Smooth muscle cell (in vitro differentiated cells): Measurements from ENCODE around the gene UVSSA. TPM values are rescaled to one million over a fixed set of nuclear protein-coding genes. Genes with fewer than 3 reads are reported as not detected.

Experiments
- DNase-seq: peaks from one replicate; lab custom pipeline; 2025; ENCODE audit not compliant: unreplicated experiment; lab: John Stamatoyannopoulos, UW
- H2AFZ ChIP-seq: fragments of 200-600 bp; sonication (generic); 2 replicates; pipeline ENCODE4 v1.6.0; 2016; ENCODE audit warnings: antibody characterized with exemption, low read depth, mild to moderate bottlenecking
- H3F3A ChIP-seq: fragments of 200-600 bp; sonication (generic); 2 replicates; pipeline ENCODE4 v1.6.0; 2017; ENCODE audit warnings: antibody characterized with exemption, low read depth
- H3K27ac ChIP-seq: fragments of 200-600 bp; sonication (generic); 2 replicates; pipeline ENCODE4 v1.5.1; 2016; ENCODE audit warnings: low read depth, mild to moderate bottlenecking
- H3K27me3 ChIP-seq: fragments of 200-600 bp; sonication (generic); 2 replicates; pipeline ENCODE4 v1.6.1; 2016; ENCODE audit warnings: low read depth, mild to moderate bottlenecking
- H3K36me3 ChIP-seq: fragments of 200-600 bp; sonication (generic); 2 replicates; pipeline ENCODE4 v1.5.1; 2016; ENCODE audit warnings: low read depth
- H3K4me1 ChIP-seq: fragments of 200-600 bp; sonication (generic); 2 replicates; pipeline ENCODE4 v1.5.1; 2016; ENCODE audit warnings: low read depth
- H3K4me2 ChIP-seq: fragments of 200-600 bp; sonication (generic); 2 replicates; pipeline ENCODE4 v1.6.0; 2016; ENCODE audit warnings: mild to moderate bottlenecking
- H3K4me3 ChIP-seq: fragments of 200-600 bp; sonication (generic); 2 replicates; pipeline ENCODE4 v1.5.1; 2016; ENCODE audit warnings: mild to moderate bottlenecking
- H3K79me2 ChIP-seq: fragments of 200-600 bp; sonication (generic); 2 replicates; pipeline ENCODE4 v1.6.0; 2016; ENCODE audit warnings: low read depth, mild to moderate bottlenecking
- H3K9ac ChIP-seq: fragments of 200-600 bp; sonication (generic); 2 replicates; pipeline ENCODE4 v1.6.0; 2016; ENCODE audit warnings: low read depth
- H3K9me3 ChIP-seq: fragments of 200-600 bp; sonication (generic); replicated peaks from 2 replicates; pipeline ENCODE4 v1.5.1; 2016; ENCODE audit warnings: low read depth
- H4K20me1 ChIP-seq: fragments of 200-600 bp; sonication (generic); 2 replicates; pipeline ENCODE4 v1.6.0; 2016; ENCODE audit warnings: low read depth
- CTCF ChIP-seq: fragments of 200-600 bp; sonication (generic); IDR thresholded peaks from 2 replicates; pipeline ENCODE4 v1.5.1; 2017; ENCODE audit warnings: borderline replicate concordance, mild to moderate bottlenecking, antibody characterized with exemption; ENCODE audit not compliant: insufficient read depth, poor library complexity, severe bottlenecking
- WGBS: methylation state at CpG from one replicate; pipeline ENCODE4 v1.1.7; 2016; ENCODE audit warnings: low lambda C conversion rate; 5-methylcytosine and 5-hydroxymethylcytosine counted together
- polyA plus RNA-seq: library from polyadenylated mRNA; unstranded; fragments of >200 nt; fragmentation: Nextera tagmentation; extraction: Ambion mirVana; gene quantifications from 2 replicates; pipeline ENCODE4 v1.2.1, GENCODE V29; 2016
- total RNA-seq: library from RNA; depleted of rRNA; stranded (reverse); fragments of >200 nt; gene quantifications from 2 replicates; pipeline ENCODE4 v1.2.3, GENCODE V29; 2014

Gene UVSSA
- total and polyA plus RNA-seq, 2 experiments from 2014 or later = 9.0 to 13.0 TPM

GRCh38 chr4:1407657-1408333 is 60.8 kb downstream of the UVSSA start:
- Histone ChIP-seq H3K79me2 (no peaks in the 10 kb centered on the region), H3K4me2 (no peak overlapping the region), H3K27ac (no peak overlapping the region), H3K27me3 (peaks cover 86% of the 10 kb centered on the region), H3K9ac (no peak overlapping the region), H2AFZ (no peak overlapping the region), H3K36me3 (no peaks in the 10 kb centered on the region), H3K4me3 (no peak overlapping the region), H3K4me1 (no peaks in the 10 kb centered on the region), H3K9me3 (no peaks in the 10 kb centered on the region), H4K20me1 (no peaks in the 10 kb centered on the region), H3F3A (no peaks in the 10 kb centered on the region)
- WGBS = 29% methylated on average over 42 of the region's 53 CpGs
- no peak for TF ChIP-seq CTCF
- no peak for DNase-seq

- H3K36me3 ChIP-seq = no peaks in the 10 kb centered on the region
- no peaks in the 10 kb centered on the region for H3K9me3 ChIP-seq
- H3K27ac ChIP-seq = no peak overlapping the region
- H4K20me1 ChIP-seq = no peaks in the 10 kb centered on the region
- peaks cover 89% of the 10 kb centered on the region for H3K27me3 ChIP-seq
- TF ChIP-seq CTCF = no peak
- H3K4me3 ChIP-seq = no peak overlapping the region
- H3K4me1 ChIP-seq = no peaks in the 10 kb centered on the region
- no peak overlapping the region for H2AFZ ChIP-seq
- H3K4me2 ChIP-seq = no peak overlapping the region
- no peak for DNase-seq
- H3K79me2 ChIP-seq = no peaks in the 10 kb centered on the region
- H3K9ac ChIP-seq = no peak overlapping the region
- 51% methylated on average over 22 of the region's 22 CpGs for WGBS
- no peaks in the 10 kb centered on the region for H3F3A ChIP-seq
Measured at GRCh38 chr4:1408418-1408817, 61.4 kb downstream of the UVSSA start.

- no peaks in the 10 kb centered on the region for H4K20me1 ChIP-seq
- no peaks in the 10 kb centered on the region for H3K36me3 ChIP-seq
- H3F3A ChIP-seq = no peaks in the 10 kb centered on the region
- H3K27me3 ChIP-seq = peaks cover 90% of the 10 kb centered on the region
- H3K4me3 ChIP-seq = no peak overlapping the region
- H3K9me3 ChIP-seq = no peaks in the 10 kb centered on the region
- no peak for TF ChIP-seq CTCF
- WGBS = 73% methylated on average over 13 of the region's 14 CpGs
- no peak overlapping the region for H3K4me2 ChIP-seq
- H3K79me2 ChIP-seq = no peaks in the 10 kb centered on the region
- no peak for DNase-seq
- no peak overlapping the region for H2AFZ ChIP-seq
- no peak overlapping the region for H3K9ac ChIP-seq
- no peak overlapping the region for H3K27ac ChIP-seq
- no peaks in the 10 kb centered on the region for H3K4me1 ChIP-seq
Measured at GRCh38 chr4:1409079-1409478, 62.1 kb downstream of the UVSSA start.
